GM12873 (cell line): ENCODE results near the gene FGD6.

ENCODE experiments used
- TF ChIP-seq, protein P1 (sequence below): IDR thresholded peaks from 2 replicates; pipeline ENCODE4 v1.5.1; 2012; ENCODE audit warnings: low read depth, mild to moderate bottlenecking, moderate library complexity, low read length, control low read depth; ENCODE audit not compliant: insufficient read depth; ENCODE audit errors: missing control alignments

FGD6 gene

DNA sequence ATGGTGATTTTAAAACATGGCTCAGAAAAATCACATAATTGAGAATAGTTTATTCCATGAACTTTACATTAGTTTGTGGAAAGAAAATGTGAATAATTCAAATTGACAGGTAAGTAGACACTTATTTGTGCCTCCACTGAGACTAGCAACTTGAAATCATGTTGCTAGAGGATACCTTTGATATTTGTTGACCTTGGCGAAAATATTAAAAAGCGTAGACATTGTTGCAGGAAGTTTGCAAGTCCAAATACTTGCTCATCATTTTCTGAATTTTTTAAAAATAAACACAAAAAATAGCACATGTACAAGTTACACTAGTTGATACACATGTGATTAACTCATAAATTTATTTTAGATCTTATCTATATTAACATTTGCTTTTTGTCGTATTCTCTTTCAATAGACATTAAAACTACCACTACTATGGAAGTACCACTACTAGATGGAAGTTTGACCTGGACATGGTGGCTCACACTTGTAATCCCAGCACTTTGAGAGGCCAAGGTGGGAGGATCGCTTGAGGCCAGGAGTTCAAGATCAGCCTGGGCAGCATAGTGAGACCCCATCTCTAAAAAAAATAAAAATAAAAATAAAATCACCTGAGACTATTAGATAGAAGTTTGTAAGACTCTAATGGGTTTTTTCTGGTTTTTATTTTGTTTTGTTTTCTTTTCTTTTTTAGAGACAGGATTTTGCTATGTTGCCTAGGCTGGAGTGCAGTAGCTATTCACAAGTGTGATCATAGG, 24.7 kb upstream of the FGD6 start:
- TF ChIP-seq, protein P1, sequence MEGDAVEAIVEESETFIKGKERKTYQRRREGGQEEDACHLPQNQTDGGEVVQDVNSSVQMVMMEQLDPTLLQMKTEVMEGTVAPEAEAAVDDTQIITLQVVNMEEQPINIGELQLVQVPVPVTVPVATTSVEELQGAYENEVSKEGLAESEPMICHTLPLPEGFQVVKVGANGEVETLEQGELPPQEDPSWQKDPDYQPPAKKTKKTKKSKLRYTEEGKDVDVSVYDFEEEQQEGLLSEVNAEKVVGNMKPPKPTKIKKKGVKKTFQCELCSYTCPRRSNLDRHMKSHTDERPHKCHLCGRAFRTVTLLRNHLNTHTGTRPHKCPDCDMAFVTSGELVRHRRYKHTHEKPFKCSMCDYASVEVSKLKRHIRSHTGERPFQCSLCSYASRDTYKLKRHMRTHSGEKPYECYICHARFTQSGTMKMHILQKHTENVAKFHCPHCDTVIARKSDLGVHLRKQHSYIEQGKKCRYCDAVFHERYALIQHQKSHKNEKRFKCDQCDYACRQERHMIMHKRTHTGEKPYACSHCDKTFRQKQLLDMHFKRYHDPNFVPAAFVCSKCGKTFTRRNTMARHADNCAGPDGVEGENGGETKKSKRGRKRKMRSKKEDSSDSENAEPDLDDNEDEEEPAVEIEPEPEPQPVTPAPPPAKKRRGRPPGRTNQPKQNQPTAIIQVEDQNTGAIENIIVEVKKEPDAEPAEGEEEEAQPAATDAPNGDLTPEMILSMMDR: no peak

DNA sequence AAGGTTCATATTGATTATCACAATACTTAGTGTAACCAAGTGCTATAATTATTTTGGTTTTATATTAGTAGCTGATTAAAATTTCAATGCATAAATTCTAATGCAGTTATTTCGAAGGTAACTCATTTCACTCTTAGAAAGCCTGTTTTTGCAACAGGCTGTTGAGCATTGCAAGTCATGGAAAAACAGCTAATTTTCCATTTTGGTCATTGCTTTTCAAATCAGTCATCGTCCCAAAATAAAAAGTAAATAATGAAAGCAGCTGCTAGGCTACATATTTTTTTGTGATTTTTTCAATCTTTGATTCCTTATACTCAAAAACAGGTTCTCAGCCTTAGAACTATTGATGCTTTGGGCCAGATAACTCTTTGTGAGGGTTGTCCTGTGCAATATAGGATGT, 23.3 kb upstream of the FGD6 start:
- TF ChIP-seq, protein P1: no peak

DNA sequence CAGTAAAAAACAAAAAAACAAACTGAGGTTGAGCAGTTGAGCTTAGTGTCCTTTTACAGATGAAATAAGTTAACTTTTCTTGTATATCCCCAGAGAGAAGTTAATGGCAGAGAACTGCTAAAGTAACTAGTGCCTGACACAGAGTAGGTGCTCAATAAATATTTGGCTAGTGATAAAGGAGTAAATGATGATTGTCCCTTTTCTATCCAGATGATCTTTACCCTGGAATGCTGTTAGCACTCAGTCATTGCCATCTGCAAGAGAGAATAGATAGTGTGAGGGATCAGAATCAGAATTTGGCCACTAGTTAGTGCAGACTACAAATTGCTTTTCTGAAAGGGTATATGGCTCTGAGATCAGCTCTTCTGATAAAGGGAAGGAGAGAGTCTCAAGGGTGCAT, 21.9 kb upstream of the FGD6 start:
- TF ChIP-seq, protein P1: no peak

DNA sequence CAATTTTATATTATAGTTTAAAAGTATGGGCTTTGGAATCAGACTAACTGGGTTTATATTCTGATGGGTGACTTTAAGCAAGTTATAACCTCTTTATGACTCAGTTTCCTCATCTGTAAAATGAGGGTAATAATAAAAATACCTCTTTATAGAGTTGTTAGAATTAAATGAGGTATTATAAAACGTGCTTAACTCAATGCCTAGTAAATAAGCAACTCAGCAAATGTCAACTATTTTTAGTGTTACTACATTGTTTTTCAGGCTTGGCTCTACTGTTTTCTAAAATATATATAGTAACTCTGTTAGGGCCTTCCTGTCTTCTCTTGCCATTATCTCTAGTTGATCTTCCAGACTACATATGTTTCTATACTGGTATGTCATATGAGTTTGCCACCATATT, 20.9 kb upstream of the FGD6 start:
- TF ChIP-seq, protein P1: no peak

DNA sequence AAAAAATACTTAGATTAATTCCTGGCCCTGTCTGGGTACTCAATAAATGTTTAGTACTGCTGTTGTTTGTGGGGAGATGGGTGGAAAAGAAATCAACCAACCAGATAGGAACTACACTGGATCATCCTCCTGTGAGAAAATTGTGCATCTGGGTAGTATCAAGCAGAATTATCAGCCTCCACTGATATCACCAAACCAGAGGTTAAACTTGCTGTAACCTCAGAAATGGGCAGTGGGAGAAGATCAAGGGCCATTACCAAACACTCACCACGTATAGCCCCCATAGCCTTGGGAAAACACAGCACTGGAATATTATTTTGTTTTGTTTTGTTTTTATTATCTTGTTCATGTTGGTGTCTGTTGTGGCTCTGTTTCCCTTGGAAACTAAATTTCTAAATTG, 20.0 kb upstream of the FGD6 start:
- TF ChIP-seq, protein P1: no peak

DNA sequence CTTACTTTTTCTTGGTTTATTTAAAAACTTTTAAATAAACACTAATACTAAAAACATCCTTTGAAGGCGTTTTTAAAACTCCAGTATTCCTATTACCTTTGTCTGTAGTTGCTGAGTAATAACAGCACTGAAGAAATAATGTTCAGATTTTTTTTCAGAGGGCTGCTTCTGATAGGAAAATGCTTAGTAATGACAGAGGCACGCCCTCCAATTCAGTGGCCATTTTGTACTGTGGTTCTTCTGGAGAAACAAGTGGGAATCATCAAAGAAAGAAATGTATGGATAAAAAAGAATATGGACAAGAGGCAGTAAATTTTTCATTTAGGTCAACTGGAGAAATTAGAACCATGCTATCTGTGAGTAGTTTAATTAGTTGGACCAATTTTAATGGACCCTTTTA, 13.9 kb upstream of the FGD6 start:
- TF ChIP-seq, protein P1: no peak

DNA sequence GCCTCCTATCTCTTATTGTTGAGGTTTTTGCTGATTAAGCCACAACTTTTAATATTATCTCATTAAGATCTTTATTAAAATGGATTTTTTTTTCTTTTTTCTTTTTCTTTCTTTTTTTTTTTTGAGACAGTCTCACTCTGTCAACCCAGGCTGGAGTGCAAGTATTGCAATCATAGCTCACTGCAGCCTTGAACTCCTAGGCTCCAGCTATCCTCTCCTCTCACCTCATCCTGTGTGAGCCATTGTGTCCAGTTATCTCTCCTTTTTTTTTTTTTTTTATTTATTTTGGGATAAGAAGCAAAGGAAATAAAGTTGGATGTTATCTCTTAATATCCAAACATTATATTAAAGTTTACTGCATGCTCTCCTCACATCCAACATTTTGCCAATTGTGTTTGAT, 13.0 kb upstream of the FGD6 start:
- TF ChIP-seq, protein P1: no peak

DNA sequence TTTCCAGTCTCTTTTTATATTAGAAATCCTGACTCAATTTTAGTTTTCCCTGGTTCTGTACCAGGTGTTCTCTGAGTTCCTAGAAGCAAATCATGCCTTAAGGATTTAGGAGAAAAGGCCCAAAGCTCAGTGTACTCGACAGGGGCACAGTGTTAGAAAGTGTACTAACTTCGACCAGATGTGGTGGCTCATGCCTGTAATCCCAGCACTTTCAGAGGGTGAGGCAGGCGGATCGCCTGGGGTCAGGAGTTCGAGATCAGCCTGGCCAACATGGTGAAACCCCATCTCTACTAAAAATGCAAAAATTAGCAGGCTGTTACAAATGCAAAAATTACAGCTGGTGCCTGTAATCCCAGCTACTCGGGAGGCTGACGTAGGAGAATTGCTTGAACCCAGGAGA, 12.4 kb upstream of the FGD6 start:
- TF ChIP-seq, protein P1: no peak
